Choroid plexus epithelial cell (primary cell): Measurements from ENCODE around the gene OAF.
A peak's percentile ranks its signal among the peaks of the same experiment; 100 is the strongest.

Experiments used
- DNase-seq: peaks from one replicate; pipeline ENCODE4 v3.0.0-alpha.2; 2010; ENCODE audit warnings: low read depth
- H3K4me3 ChIP-seq: 2 replicates; pipeline ENCODE4 v1.5.1; 2011; ENCODE audit warnings: low read depth, mild to moderate bottlenecking, control low read depth, low read length, moderate library complexity
- TF ChIP-seq, protein P1 (sequence below): conservative IDR thresholded peaks from 2 replicates; pipeline ENCODE4 v1.5.1; 2011; ENCODE audit warnings: low read depth, mild to moderate bottlenecking, control low read depth, inconsistent platforms, low read length, moderate library complexity

OAF gene

DNA sequence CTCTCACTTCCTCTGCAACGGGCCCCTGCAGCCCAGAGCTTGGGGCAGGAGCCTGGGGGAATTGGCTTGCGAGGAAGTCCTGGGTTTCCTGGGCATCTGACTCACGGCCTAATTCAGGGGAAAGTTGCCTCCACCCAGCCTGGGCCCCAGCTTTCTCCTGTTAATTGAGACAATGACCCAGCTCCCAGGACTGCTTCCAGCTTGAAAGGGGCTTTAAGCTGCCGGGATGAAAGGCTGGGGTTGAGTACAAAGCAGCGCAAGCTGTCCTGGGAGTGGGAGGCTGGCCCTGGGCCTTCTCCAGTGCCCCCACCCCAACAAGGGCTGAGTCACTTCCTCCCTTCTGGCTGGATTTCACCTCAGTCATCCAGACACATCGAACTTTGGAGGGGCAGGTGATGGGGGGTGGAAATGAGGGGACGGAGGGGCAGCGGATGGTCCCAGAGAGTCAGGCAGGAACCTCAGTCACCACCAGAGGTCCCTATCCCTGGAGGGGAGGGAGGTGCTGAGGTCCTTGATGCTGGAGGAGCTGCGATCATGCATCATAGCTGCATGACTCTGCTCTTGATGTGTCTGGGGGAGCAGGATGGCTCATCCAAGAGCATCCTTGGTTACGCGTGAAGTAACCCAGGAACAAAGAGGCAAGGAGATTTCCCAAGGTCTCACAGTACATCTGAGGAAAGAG lies 30.1 kb upstream of the OAF start:
- H3K4me3 ChIP-seq, result no peak overlapping the region
- TF ChIP-seq, protein P1, sequence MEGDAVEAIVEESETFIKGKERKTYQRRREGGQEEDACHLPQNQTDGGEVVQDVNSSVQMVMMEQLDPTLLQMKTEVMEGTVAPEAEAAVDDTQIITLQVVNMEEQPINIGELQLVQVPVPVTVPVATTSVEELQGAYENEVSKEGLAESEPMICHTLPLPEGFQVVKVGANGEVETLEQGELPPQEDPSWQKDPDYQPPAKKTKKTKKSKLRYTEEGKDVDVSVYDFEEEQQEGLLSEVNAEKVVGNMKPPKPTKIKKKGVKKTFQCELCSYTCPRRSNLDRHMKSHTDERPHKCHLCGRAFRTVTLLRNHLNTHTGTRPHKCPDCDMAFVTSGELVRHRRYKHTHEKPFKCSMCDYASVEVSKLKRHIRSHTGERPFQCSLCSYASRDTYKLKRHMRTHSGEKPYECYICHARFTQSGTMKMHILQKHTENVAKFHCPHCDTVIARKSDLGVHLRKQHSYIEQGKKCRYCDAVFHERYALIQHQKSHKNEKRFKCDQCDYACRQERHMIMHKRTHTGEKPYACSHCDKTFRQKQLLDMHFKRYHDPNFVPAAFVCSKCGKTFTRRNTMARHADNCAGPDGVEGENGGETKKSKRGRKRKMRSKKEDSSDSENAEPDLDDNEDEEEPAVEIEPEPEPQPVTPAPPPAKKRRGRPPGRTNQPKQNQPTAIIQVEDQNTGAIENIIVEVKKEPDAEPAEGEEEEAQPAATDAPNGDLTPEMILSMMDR, result peak; percentile 47
- DNase-seq, result peak; percentile 36

DNA sequence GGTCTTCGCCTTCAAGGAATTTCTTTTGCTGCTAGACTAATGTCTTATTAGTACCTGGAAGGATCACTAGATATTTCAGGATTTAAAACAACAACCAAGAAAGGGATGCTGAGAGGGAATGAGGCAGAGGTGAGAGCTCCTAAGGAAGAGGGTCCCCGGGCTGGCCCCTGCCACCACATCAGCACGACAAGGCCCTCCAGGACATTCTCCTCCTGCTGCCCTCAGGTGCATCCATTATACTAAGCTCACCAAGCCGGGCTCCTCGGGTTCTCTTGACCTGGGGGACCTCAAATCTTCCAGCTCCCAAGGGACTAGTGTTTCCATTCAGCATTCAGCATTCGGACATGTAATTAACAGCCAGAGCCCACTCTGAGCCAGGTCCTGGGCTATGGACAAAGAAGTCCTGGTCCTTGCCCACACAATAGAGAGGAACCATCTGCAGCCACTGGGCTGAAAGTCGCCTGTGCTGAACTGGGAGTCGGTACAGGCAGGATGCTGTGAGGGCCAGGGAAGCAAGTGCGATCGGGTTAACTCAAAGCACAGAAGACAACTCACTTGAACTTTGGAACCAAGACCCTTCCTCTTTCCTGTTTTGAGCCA lies 29.4 kb upstream of the OAF start:
- DNase-seq, result no peak
- TF ChIP-seq, protein P1, result no peak
- H3K4me3 ChIP-seq, result no peak overlapping the region

DNA sequence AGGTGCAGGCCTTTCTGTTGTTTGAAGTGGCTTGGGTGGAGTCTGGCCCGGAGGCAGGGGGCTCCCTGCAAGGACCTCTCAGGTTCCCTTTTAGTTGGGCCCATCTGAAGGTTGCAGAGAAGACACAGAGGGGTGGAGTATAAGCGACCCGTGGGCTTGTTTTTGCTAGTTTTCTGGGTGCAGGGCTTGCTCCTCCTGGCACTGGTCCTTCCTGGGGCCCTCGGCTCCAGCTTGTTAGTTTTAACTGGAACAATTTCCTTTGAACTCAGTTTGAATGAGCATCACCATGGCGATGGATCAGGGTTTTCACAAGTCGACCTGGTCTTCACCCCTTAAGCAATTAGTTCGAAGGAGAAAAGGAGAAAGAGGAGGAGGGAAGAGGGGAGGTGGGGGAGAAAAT lies 28.5 kb upstream of the OAF start:
- no peak for DNase-seq
- no peak overlapping the region for H3K4me3 ChIP-seq
- TF ChIP-seq, protein P1, result no peak

DNA sequence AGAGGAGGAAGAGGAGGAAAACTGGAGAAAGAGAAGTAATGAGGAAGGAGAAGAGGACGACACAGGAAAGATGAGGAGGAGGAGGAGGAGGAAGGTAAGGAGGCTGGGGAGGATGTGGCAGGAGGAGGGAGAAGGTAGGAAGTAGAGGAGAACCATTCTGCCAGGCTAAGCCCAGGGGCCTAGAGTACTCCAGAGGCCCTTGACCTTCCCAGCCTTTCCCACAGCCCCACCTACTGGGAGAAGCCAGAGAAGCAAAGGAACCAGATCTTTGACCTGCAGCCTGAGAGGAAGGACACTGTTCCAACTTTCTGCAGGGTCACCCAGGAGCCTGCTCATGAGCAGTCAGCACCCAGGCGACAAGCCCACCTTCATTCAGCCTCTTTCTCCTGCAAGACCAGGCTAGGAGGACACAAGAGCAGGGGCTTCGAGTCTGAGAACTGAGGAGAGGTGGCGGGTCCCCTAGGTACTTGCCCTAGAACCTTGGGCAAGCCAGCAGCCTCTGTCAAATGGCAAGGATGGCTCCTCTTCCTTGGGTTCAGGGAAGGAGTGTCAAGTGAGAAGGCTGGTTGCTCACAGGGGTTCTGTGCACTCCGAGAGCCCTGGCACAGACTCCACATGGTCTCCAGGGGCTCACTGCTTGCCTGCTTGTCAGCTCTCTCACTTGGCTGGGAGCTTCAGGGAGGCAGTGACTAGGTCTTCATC lies 27.9 kb upstream of the OAF start:
- no peak overlapping the region for H3K4me3 ChIP-seq
- TF ChIP-seq, protein P1, result peak; percentile 39
- DNase-seq, result no peak

DNA sequence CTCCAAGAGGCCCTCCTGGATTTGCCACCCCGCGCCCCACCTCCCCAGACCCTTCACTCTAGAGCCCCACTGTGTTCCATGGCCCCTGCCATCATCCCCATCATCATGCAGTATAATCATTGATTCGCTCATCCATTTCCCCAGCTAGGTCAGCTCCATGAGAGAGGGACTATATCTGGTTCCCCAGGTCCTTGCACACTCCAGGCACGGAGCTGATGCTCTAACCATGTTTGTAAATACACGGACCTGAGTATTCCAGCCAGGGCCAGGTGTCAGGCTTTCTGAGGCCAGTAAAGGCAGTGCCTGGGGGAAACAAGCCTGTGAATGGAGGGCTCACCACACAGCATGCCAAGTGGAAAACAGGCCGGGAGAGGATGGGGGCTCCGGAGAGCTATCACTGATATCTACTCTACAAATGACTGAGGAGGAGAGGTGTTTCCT lies 27.1 kb upstream of the OAF start:
- no peak for DNase-seq
- TF ChIP-seq, protein P1, result no peak
- no peak overlapping the region for H3K4me3 ChIP-seq

DNA sequence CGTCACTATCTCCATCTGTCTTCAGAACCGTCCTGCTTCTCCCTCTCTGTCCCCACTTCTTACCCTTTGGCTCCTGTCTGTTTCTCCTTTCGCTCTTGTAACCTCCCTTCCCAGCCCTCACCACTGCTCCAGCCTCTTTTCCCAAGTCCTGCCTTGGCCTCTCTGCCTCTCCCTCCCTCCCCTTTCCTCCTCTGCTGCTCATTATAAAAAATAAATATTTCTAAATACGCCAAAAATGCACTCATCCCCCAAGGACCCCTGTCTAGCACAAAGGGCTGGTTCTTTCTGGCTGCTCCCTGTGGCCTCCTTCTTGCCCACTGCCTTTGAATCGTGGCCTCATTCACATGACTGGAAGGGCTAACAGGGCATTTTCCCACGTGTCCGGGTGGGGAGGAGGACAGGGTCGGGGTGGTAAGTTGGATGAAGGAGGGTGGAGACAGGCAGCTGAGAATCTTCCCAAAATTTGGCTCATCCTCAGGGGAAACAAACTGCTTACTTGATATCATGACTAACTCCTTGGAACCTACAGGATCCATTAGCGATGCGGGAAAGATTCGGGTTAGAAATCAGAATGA lies 26.4 kb upstream of the OAF start:
- no peak for DNase-seq
- TF ChIP-seq, protein P1, result no peak
- H3K4me3 ChIP-seq, result no peak overlapping the region
